MM.1S (cell line): ENCODE data around the gene LSAMP.

Experiments used
- CTCF ChIP-seq: fragments of 300-600 bp; sonication (generic); IDR thresholded peaks from 2 replicates; pipeline ENCODE4 v1.5.1; 2016; ENCODE audit warnings: antibody characterized with exemption, low read length, mixed read lengths
- EZH2 ChIP-seq: fragments of 300-600 bp; sonication (generic); optimal IDR thresholded peaks from 2 replicates; pipeline ENCODE3; 2017; ENCODE audit warnings: low read depth, mild to moderate bottlenecking, antibody characterized with exemption, low read length, mixed read lengths

- TF ChIP-seq CTCF (no peak), EZH2 (no peak)
Observed at GRCh38 chr3:116301422-116301821, 143.9 kb downstream of the LSAMP start.
